ENCODE measurements around the gene PTPN4.

DNA sequence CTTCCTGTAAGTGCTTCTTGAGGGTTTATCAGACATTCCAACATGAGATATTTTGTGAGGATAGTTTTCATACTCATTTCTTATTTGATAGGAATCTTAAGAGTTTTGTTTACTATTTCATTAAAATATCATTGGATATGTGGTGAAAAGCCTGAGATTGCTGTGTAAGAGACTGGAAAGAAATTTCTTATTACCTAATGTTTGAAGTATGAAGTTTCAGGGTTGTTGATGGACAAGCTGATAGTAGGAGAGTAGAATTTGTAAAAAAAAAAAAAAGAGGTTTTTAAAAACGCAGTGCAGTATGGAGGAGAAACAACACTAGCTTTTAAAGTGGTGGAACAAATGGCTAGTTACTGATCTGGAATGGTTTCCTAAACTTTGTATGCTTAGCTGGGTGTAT is 260.8 kb downstream of the PTPN4 start:
- TF ChIP-seq, protein P1, sequence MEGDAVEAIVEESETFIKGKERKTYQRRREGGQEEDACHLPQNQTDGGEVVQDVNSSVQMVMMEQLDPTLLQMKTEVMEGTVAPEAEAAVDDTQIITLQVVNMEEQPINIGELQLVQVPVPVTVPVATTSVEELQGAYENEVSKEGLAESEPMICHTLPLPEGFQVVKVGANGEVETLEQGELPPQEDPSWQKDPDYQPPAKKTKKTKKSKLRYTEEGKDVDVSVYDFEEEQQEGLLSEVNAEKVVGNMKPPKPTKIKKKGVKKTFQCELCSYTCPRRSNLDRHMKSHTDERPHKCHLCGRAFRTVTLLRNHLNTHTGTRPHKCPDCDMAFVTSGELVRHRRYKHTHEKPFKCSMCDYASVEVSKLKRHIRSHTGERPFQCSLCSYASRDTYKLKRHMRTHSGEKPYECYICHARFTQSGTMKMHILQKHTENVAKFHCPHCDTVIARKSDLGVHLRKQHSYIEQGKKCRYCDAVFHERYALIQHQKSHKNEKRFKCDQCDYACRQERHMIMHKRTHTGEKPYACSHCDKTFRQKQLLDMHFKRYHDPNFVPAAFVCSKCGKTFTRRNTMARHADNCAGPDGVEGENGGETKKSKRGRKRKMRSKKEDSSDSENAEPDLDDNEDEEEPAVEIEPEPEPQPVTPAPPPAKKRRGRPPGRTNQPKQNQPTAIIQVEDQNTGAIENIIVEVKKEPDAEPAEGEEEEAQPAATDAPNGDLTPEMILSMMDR (conservative IDR thresholded peaks at IDR 0.05; ENCODE audit: low read depth in 2 of 2), result no peak
- TF ChIP-seq POLR2AphosphoS5 (IDR thresholded peaks at IDR 0.05; ENCODE audit: low read depth) (no peak), EZH2phosphoT487 (IDR thresholded peaks at IDR 0.05; ENCODE audit: unreplicated experiment) (no peak), EZH2 (IDR thresholded peaks at IDR 0.05; ENCODE audit: low read depth, unreplicated experiment) (no peak)
- TF ChIP-seq, protein P2, sequence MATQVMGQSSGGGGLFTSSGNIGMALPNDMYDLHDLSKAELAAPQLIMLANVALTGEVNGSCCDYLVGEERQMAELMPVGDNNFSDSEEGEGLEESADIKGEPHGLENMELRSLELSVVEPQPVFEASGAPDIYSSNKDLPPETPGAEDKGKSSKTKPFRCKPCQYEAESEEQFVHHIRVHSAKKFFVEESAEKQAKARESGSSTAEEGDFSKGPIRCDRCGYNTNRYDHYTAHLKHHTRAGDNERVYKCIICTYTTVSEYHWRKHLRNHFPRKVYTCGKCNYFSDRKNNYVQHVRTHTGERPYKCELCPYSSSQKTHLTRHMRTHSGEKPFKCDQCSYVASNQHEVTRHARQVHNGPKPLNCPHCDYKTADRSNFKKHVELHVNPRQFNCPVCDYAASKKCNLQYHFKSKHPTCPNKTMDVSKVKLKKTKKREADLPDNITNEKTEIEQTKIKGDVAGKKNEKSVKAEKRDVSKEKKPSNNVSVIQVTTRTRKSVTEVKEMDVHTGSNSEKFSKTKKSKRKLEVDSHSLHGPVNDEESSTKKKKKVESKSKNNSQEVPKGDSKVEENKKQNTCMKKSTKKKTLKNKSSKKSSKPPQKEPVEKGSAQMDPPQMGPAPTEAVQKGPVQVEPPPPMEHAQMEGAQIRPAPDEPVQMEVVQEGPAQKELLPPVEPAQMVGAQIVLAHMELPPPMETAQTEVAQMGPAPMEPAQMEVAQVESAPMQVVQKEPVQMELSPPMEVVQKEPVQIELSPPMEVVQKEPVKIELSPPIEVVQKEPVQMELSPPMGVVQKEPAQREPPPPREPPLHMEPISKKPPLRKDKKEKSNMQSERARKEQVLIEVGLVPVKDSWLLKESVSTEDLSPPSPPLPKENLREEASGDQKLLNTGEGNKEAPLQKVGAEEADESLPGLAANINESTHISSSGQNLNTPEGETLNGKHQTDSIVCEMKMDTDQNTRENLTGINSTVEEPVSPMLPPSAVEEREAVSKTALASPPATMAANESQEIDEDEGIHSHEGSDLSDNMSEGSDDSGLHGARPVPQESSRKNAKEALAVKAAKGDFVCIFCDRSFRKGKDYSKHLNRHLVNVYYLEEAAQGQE (IDR thresholded peaks at IDR 0.05; ENCODE audit: unreplicated experiment), result no peak

Data from GM23338 (cell line).